ENCODE data around the gene ZNF536. TPM values are rescaled to one million over a fixed set of nuclear protein-coding genes. Genes with fewer than 3 reads are reported as not detected.

ZNF536 gene
- polyA plus RNA-seq, 1 of the 3 experiments (the other 2 are of a cell fraction) = 0.41 TPM

DNA sequence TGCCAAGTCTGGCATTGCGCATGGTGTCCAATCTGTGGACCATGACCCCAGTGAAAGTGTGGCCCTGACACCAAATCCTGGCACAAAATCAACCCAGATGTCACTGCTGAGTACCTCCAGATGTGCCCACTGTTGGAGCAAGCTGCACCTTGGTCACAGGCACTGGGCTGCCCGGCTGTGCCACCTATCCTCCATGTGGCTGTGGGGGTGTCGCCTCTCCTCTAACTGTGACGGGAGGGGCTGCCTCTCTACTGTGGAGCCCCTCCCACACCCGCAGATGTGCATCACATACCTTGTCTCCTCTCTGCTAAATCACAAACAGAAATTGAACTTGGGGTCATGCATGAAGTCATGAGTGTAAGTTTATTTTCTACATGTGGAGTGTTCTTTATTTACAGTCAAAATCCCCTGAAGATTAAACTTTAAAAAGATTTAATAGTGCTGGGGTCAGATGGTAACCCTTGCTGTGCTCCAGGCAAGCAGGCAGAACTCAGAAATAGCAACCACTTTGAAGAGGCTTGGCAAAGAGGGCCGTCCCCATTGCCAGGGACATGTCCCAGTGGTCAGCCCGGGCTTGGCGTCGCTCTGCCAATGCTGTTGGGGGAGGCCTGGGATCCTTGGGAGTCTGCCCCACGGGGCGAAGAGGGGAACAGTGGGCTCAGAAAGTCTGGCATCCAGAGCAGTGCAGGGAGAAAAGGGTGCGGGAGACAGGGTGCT is 46.4 kb upstream of the ZNF536 start:
- Histone ChIP-seq H3K36me3 (replicated peaks in 1 of 2; ENCODE audit: control insufficient read depth in 1 of 2, insufficient read depth in 2 of 2, low read length in 1 of 2) (no peaks in the 10 kb centered on the region), H3K4me2 (no peak overlapping the region), H3K9ac (no peak overlapping the region), H3K4me3 (ENCODE audit: low read depth in 2 of 2, low read length in 1 of 2) (no peak overlapping the region), H3K27ac (ENCODE audit: low read depth in 2 of 2, low read length in 1 of 2) (no peak overlapping the region), H3K79me2 (ENCODE audit: insufficient read depth) (no peaks in the 10 kb centered on the region), H3K27me3 (ENCODE audit: insufficient read depth) (no peaks in the 10 kb centered on the region), H3K9me3 (no peaks in the 10 kb centered on the region), H3K9me2 (no peaks in the 10 kb centered on the region), H3F3A (replicated peaks; ENCODE audit: insufficient read depth) (no peaks in the 10 kb centered on the region), H3K4me1 (ENCODE audit: control insufficient read depth in 1 of 2, insufficient read depth in 2 of 2, low read depth in 1 of 2, low read length in 1 of 2) (peaks cover 0 to 7% of the 10 kb centered on the region in 2 experiments; a peak in 1 of 4 replicates), H2AFZ (ENCODE audit: low read depth) (no peak overlapping the region), H4K20me1 (ENCODE audit: insufficient read depth) (no peaks in the 10 kb centered on the region)
- WGBS (ENCODE audit: low lambda C conversion rate) = 47% methylated on average over 10 of the region's 12 CpGs
- no peak for DNase-seq
- TF ChIP-seq, protein P1, sequence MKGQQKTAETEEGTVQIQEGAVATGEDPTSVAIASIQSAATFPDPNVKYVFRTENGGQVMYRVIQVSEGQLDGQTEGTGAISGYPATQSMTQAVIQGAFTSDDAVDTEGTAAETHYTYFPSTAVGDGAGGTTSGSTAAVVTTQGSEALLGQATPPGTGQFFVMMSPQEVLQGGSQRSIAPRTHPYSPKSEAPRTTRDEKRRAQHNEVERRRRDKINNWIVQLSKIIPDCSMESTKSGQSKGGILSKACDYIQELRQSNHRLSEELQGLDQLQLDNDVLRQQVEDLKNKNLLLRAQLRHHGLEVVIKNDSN (IDR thresholded peaks at IDR 0.05; ENCODE audit: borderline replicate concordance, low read depth) = no peak
- TF ChIP-seq FOXM1 (IDR thresholded peaks at IDR 0.05; ENCODE audit: low read depth) = no peak
- TF ChIP-seq, protein P2, sequence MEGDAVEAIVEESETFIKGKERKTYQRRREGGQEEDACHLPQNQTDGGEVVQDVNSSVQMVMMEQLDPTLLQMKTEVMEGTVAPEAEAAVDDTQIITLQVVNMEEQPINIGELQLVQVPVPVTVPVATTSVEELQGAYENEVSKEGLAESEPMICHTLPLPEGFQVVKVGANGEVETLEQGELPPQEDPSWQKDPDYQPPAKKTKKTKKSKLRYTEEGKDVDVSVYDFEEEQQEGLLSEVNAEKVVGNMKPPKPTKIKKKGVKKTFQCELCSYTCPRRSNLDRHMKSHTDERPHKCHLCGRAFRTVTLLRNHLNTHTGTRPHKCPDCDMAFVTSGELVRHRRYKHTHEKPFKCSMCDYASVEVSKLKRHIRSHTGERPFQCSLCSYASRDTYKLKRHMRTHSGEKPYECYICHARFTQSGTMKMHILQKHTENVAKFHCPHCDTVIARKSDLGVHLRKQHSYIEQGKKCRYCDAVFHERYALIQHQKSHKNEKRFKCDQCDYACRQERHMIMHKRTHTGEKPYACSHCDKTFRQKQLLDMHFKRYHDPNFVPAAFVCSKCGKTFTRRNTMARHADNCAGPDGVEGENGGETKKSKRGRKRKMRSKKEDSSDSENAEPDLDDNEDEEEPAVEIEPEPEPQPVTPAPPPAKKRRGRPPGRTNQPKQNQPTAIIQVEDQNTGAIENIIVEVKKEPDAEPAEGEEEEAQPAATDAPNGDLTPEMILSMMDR (IDR thresholded peaks at IDR 0.05) = no peak
- TF ChIP-seq, protein P3, sequence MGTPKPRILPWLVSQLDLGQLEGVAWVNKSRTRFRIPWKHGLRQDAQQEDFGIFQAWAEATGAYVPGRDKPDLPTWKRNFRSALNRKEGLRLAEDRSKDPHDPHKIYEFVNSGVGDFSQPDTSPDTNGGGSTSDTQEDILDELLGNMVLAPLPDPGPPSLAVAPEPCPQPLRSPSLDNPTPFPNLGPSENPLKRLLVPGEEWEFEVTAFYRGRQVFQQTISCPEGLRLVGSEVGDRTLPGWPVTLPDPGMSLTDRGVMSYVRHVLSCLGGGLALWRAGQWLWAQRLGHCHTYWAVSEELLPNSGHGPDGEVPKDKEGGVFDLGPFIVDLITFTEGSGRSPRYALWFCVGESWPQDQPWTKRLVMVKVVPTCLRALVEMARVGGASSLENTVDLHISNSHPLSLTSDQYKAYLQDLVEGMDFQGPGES (IDR thresholded peaks at IDR 0.05; ENCODE audit: low read depth, low read length) = no peak
- no peak for TF ChIP-seq CHD2 (IDR thresholded peaks at IDR 0.05; ENCODE audit: low read length, partially characterized antibody)
- TF ChIP-seq POLR2AphosphoS5 (IDR thresholded peaks at IDR 0.05; ENCODE audit: low read depth, low read length) = no peak
- TF ChIP-seq NRF1 (IDR thresholded peaks at IDR 0.05; ENCODE audit: low read depth, low read length) = no peak
- TF ChIP-seq, protein P4, sequence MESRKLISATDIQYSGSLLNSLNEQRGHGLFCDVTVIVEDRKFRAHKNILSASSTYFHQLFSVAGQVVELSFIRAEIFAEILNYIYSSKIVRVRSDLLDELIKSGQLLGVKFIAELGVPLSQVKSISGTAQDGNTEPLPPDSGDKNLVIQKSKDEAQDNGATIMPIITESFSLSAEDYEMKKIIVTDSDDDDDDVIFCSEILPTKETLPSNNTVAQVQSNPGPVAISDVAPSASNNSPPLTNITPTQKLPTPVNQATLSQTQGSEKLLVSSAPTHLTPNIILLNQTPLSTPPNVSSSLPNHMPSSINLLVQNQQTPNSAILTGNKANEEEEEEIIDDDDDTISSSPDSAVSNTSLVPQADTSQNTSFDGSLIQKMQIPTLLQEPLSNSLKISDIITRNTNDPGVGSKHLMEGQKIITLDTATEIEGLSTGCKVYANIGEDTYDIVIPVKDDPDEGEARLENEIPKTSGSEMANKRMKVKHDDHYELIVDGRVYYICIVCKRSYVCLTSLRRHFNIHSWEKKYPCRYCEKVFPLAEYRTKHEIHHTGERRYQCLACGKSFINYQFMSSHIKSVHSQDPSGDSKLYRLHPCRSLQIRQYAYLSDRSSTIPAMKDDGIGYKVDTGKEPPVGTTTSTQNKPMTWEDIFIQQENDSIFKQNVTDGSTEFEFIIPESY (IDR thresholded peaks at IDR 0.05; ENCODE audit: borderline replicate concordance, low read depth) = no peak
- no peak for TF ChIP-seq MXI1 (IDR thresholded peaks at IDR 0.05; ENCODE audit: low read depth, low read length)
- TF ChIP-seq FOSL2 (IDR thresholded peaks at IDR 0.05; ENCODE audit: borderline replicate concordance, low read depth) = no peak
- no peak for TF ChIP-seq GABPA (IDR thresholded peaks at IDR 0.05; ENCODE audit: low read depth)
- no peak for TF ChIP-seq JUND (IDR thresholded peaks at IDR 0.05)
- TF ChIP-seq EP300 (IDR thresholded peaks at IDR 0.05; ENCODE audit: borderline replicate concordance in 1 of 2, low read depth in 1 of 2, low read length in 1 of 2) = no peak
- no peak for TF ChIP-seq RXRA (IDR thresholded peaks at IDR 0.05; ENCODE audit: borderline replicate concordance, low read depth)
- no peak for TF ChIP-seq RFX5 (IDR thresholded peaks at IDR 0.05; ENCODE audit: low read length)
- TF ChIP-seq TCF12 (IDR thresholded peaks at IDR 0.05) = no peak
- no peak for TF ChIP-seq ELF1 (IDR thresholded peaks at IDR 0.05)
- TF ChIP-seq NFIC (IDR thresholded peaks at IDR 0.05; ENCODE audit: borderline replicate concordance) = no peak
- TF ChIP-seq, protein P5, sequence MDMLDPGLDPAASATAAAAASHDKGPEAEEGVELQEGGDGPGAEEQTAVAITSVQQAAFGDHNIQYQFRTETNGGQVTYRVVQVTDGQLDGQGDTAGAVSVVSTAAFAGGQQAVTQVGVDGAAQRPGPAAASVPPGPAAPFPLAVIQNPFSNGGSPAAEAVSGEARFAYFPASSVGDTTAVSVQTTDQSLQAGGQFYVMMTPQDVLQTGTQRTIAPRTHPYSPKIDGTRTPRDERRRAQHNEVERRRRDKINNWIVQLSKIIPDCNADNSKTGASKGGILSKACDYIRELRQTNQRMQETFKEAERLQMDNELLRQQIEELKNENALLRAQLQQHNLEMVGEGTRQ (IDR thresholded peaks at IDR 0.05; ENCODE audit: borderline replicate concordance, low read depth, low read length) = no peak
- POLR2A ChIA-PET = no interaction called here
- CTCF ChIA-PET = interaction anchor here (1.0 to 1.1 kb wide), 2 partner anchors 11 to 21 kb away, joined by 3 read pairs; no protein-coding TSS in a partner anchor
